Measurements from ENCODE around the gene IDE. TPM values are rescaled to one million over a fixed set of nuclear protein-coding genes. Genes with fewer than 3 reads are reported as not detected.

Gene IDE
- total and polyA plus RNA-seq, 10 of the 15 experiments (the other 5 are each of a cell fraction or from before 2014, with no cell fraction given) = 11.6 to 54.5 (median 33.6) TPM

GRCh38 chr10:92592761-92593618, 19.1 kb upstream of the IDE start, which contains the start of gene KIF11 (continued):
- TF ChIP-seq EP300 (IDR thresholded peaks at IDR 0.05; ENCODE audit: borderline replicate concordance in 1 of 2, control insufficient read depth in 1 of 2, low read depth in 2 of 2, low read length in 2 of 2) (peak in 1 of 2 experiments; percentile 10; a peak in 1 of 4 replicates), CHD1 (IDR thresholded peaks at IDR 0.05; ENCODE audit: low read depth, low read length) (no peak; the same call in 1 of the 2 replicates), HCFC1 (IDR thresholded peaks at IDR 0.05; ENCODE audit: low read length) (peak; percentile 44; the same call in 1 of the 2 replicates), ATF7 (IDR thresholded peaks at IDR 0.05; ENCODE audit: low read depth) (peak; percentile 52), ZNF622 (IDR thresholded peaks at IDR 0.05) (no peak), CREM (IDR thresholded peaks at IDR 0.05; ENCODE audit: low read depth) (peak; percentile 45; the same call in 1 of the 2 replicates), ZNF207 (IDR thresholded peaks at IDR 0.05; ENCODE audit: borderline replicate concordance) (no peak), POLR2AphosphoS2 (IDR thresholded peaks at IDR 0.05; ENCODE audit: low read depth, low read length) (peak; percentile 91), TCF12 (IDR thresholded peaks at IDR 0.05; ENCODE audit: low read depth, low read length) (no peak), NR2C2 (IDR thresholded peaks at IDR 0.05; ENCODE audit: borderline replicate concordance, control insufficient read depth, insufficient read length, low read depth) (no peak), TCF3 (IDR thresholded peaks at IDR 0.05; ENCODE audit: borderline replicate concordance, insufficient read depth, low read depth, low read length) (peak; percentile 64; the same call in 1 of the 2 replicates), SP1 (IDR thresholded peaks at IDR 0.05; ENCODE audit: low read depth, low read length) (peak; percentile 78), ZBTB40 (IDR thresholded peaks at IDR 0.05; ENCODE audit: borderline replicate concordance) (no peak), JUND (IDR thresholded peaks at IDR 0.05; ENCODE audit: low read depth, low read length) (no peak), NFXL1 (IDR thresholded peaks at IDR 0.05; ENCODE audit: borderline replicate concordance) (no peak), TCF7 (IDR thresholded peaks at IDR 0.05; ENCODE audit: borderline replicate concordance) (no peak), BACH1 (IDR thresholded peaks at IDR 0.05; ENCODE audit: borderline replicate concordance) (0 out of 2 replicates have a peak, but pooled peaks have one; percentile 34), EGR1 (IDR thresholded peaks at IDR 0.05; ENCODE audit: borderline replicate concordance in 1 of 2, low read depth in 2 of 2, low read length in 2 of 2) (peak; percentile 22 to 28; a peak in 1 of 3 replicates), BCL3 (IDR thresholded peaks at IDR 0.05; ENCODE audit: borderline replicate concordance, insufficient read depth, low read depth, low read length, poor library complexity, severe bottlenecking) (no peak), WRNIP1 (IDR thresholded peaks at IDR 0.05; ENCODE audit: borderline replicate concordance, low read depth, low read length) (no peak), SREBF2 (IDR thresholded peaks at IDR 0.05; ENCODE audit: low read length) (no peak)

Measured in GM12878 (cell line).